Adipocyte (in vitro differentiated cells): Measurements from ENCODE around the gene KCTD6.

Experiments used
- DNase-seq: peaks from one replicate; pipeline ENCODE4 v3.0.0-alpha.2; 2015; ENCODE audit warnings: low read depth
- H3K27me3 ChIP-seq: replicated peaks from 2 replicates; pipeline ENCODE4 v1.7.0; 2013; ENCODE audit warnings: mild to moderate bottlenecking, low read length, moderate library complexity; ENCODE audit not compliant: control insufficient read depth, insufficient read depth
- H3K36me3 ChIP-seq: 2 replicates; pipeline ENCODE4 v1.7.0; 2013; ENCODE audit warnings: low read length, mild to moderate bottlenecking, moderate library complexity; ENCODE audit not compliant: control insufficient read depth, insufficient read depth, severe bottlenecking
- H3K4me1 ChIP-seq: 2 replicates; pipeline ENCODE4 v1.7.0; 2013; ENCODE audit warnings: mild to moderate bottlenecking, low read length, moderate library complexity; ENCODE audit not compliant: control insufficient read depth, insufficient read depth
- H3K4me3 ChIP-seq: 2 replicates; pipeline ENCODE4 v1.7.0; 2013; ENCODE audit warnings: mild to moderate bottlenecking, low read length, moderate library complexity
- H3K9ac ChIP-seq: 2 replicates; pipeline ENCODE4 v1.7.0; 2013; ENCODE audit warnings: mild to moderate bottlenecking, low read length, moderate library complexity
- H3K9me3 ChIP-seq: 2 replicates; pipeline ENCODE4 v1.7.0; 2013; ENCODE audit warnings: mild to moderate bottlenecking, low read length, moderate library complexity; ENCODE audit not compliant: control insufficient read depth

Gene KCTD6

GRCh38 chr3:58537412-58538301 is 45.8 kb downstream of the KCTD6 start:
- peak overlapping the region; percentile 86 for H3K4me3 ChIP-seq
- peaks cover 40% of the 10 kb centered on the region for H3K4me1 ChIP-seq
- peak overlapping the region; percentile 98 for H3K9ac ChIP-seq
- DNase-seq = no peak
- H3K9me3 ChIP-seq = no peaks in the 10 kb centered on the region
- H3K27me3 ChIP-seq = no peaks in the 10 kb centered on the region
- peaks cover 20% of the 10 kb centered on the region for H3K36me3 ChIP-seq

GRCh38 chr3:58539626-58540025 is 47.7 kb downstream of the KCTD6 start:
- Histone ChIP-seq H3K36me3 (peaks cover 3% of the 10 kb centered on the region), H3K9me3 (no peaks in the 10 kb centered on the region), H3K27me3 (no peaks in the 10 kb centered on the region), H3K4me3 (no peak overlapping the region), H3K4me1 (peaks cover 37% of the 10 kb centered on the region), H3K9ac (no peak overlapping the region)
- no peak for DNase-seq

- Histone ChIP-seq H3K9me3 (no peaks in the 10 kb centered on the region), H3K36me3 (no peaks in the 10 kb centered on the region), H3K9ac (no peak overlapping the region), H3K27me3 (no peaks in the 10 kb centered on the region), H3K4me1 (peaks cover 35% of the 10 kb centered on the region), H3K4me3 (no peak overlapping the region)
- DNase-seq = no peak
Observed at GRCh38 chr3:58540176-58540858, 48.4 kb downstream of the KCTD6 start.

GRCh38 chr3:58544541-58544940 is 52.6 kb downstream of the KCTD6 start:
- Histone ChIP-seq H3K9ac (no peak overlapping the region), H3K4me1 (no peaks in the 10 kb centered on the region), H3K4me3 (no peak overlapping the region), H3K9me3 (no peaks in the 10 kb centered on the region), H3K36me3 (no peaks in the 10 kb centered on the region), H3K27me3 (no peaks in the 10 kb centered on the region)
- DNase-seq = no peak

GRCh38 chr3:58551636-58552180 is 59.8 kb downstream of the KCTD6 start:
- no peak overlapping the region for H3K4me3 ChIP-seq
- no peaks in the 10 kb centered on the region for H3K27me3 ChIP-seq
- DNase-seq = no peak
- H3K9ac ChIP-seq = no peak overlapping the region
- H3K9me3 ChIP-seq = no peaks in the 10 kb centered on the region
- no peaks in the 10 kb centered on the region for H3K36me3 ChIP-seq
- peaks cover 2% of the 10 kb centered on the region for H3K4me1 ChIP-seq
